SK-N-SH treated with all-trans-retinoic acid at 6 μM for 48 hours (cell line): ENCODE results near the gene CRCP.

Experiments used
- ATAC-seq: fragments of 200-7000 bp; cut with Tn5 transposase; 3 replicates; pipeline ENCODE4 v1.9.1; 2020; ENCODE audit warnings: mild to moderate bottlenecking, moderate library complexity
- ARNTL ChIP-seq: fragments of 450-650 bp; formaldehyde crosslinking; IDR thresholded peaks from 2 replicates; pipeline ENCODE4 v1.5.0; 2020; ENCODE audit warnings: low read depth, mild to moderate bottlenecking, moderate library complexity, borderline replicate concordance
- BACH2 ChIP-seq: fragments of 250-450 bp; sonication (Bioruptor Pico); IDR thresholded peaks from 2 replicates; pipeline ENCODE4 v1.9.0; 2021; ENCODE audit warnings: mild to moderate bottlenecking, borderline replicate concordance
- CREB5 ChIP-seq: fragments of 250-450 bp; sonication (Bioruptor Pico); IDR thresholded peaks from 2 replicates; pipeline ENCODE4 v1.5.1; 2020; ENCODE audit warnings: low read depth, mild to moderate bottlenecking, moderate library complexity
- CSDC2 ChIP-seq: fragments of 250-450 bp; sonication (Bioruptor Pico); IDR thresholded peaks from 2 replicates; pipeline ENCODE4 v1.5.0; 2020; ENCODE audit warnings: mild to moderate bottlenecking, moderate library complexity
- ESRRG ChIP-seq: fragments of 250-450 bp; sonication (Bioruptor Pico); IDR thresholded peaks from 2 replicates; pipeline ENCODE4 v1.6.1; 2021; ENCODE audit warnings: mild to moderate bottlenecking
- GLIS3 ChIP-seq: fragments of 250-450 bp; sonication (Bioruptor Pico); IDR thresholded peaks from 2 replicates; pipeline ENCODE4 v1.5.0; 2020; ENCODE audit warnings: mild to moderate bottlenecking, moderate library complexity
- ISL1 ChIP-seq: fragments of 250-450 bp; sonication (Bioruptor Pico); IDR thresholded peaks from 2 replicates; pipeline ENCODE4 v2.1.2; 2022; ENCODE audit warnings: mild to moderate bottlenecking, moderate library complexity
- OSR1 ChIP-seq: fragments of 250-450 bp; sonication (Bioruptor Pico); IDR thresholded peaks from 2 replicates; pipeline ENCODE4 v1.8.0; 2022; ENCODE audit warnings: moderate library complexity, mild to moderate bottlenecking, inconsistent platforms
- PATZ1 ChIP-seq: fragments of 250-450 bp; sonication (Bioruptor Pico); IDR thresholded peaks from 2 replicates; pipeline ENCODE4 v1.8.0; 2020; ENCODE audit warnings: mild to moderate bottlenecking, moderate library complexity, borderline replicate concordance
- POU6F1 ChIP-seq: fragments of 250-450 bp; sonication (Bioruptor Pico); IDR thresholded peaks from 2 replicates; pipeline ENCODE4 v1.8.0; 2021; ENCODE audit warnings: low read depth, mild to moderate bottlenecking, moderate library complexity, borderline replicate concordance
- PPARA ChIP-seq: fragments of 250-450 bp; sonication (Bioruptor Pico); IDR thresholded peaks from 2 replicates; pipeline ENCODE4 v1.5.0; 2020; ENCODE audit warnings: mild to moderate bottlenecking, borderline replicate concordance
- RARB ChIP-seq: fragments of 250-450 bp; sonication (Bioruptor Pico); IDR thresholded peaks from 2 replicates; pipeline ENCODE4 v1.8.0; 2021; ENCODE audit warnings: mild to moderate bottlenecking, moderate library complexity
- SNAI2 ChIP-seq: fragments of 250-450 bp; sonication (Bioruptor Pico); IDR thresholded peaks from 2 replicates; pipeline ENCODE4 v1.5.0; 2020; ENCODE audit warnings: mild to moderate bottlenecking, moderate library complexity
- TCF4 ChIP-seq: fragments of 250-450 bp; sonication (Bioruptor Pico); IDR thresholded peaks from 2 replicates; pipeline ENCODE4 v1.8.0; 2021; ENCODE audit warnings: mild to moderate bottlenecking, moderate library complexity, borderline replicate concordance
- TOX ChIP-seq: fragments of 250-450 bp; sonication (Bioruptor Pico); IDR thresholded peaks from 2 replicates; pipeline ENCODE4 v1.8.0; 2021; ENCODE audit warnings: mild to moderate bottlenecking, moderate library complexity, borderline replicate concordance
- TSHZ2 ChIP-seq: fragments of 250-450 bp; sonication (Bioruptor Pico); IDR thresholded peaks from 2 replicates; pipeline ENCODE4 v1.5.0; 2020; ENCODE audit warnings: mild to moderate bottlenecking, moderate library complexity
- ZC3H10 ChIP-seq: fragments of 250-450 bp; sonication (Bioruptor Pico); IDR thresholded peaks from 2 replicates; pipeline ENCODE4 v1.5.1; 2021; ENCODE audit warnings: mild to moderate bottlenecking, moderate library complexity
- ZFP3 ChIP-seq: fragments of 250-450 bp; sonication (Bioruptor Pico); IDR thresholded peaks from 2 replicates; pipeline ENCODE4 v1.5.0; 2020; ENCODE audit warnings: mild to moderate bottlenecking, moderate library complexity
- ZFP30 ChIP-seq: fragments of 450-650 bp; formaldehyde crosslinking; IDR thresholded peaks from 2 replicates; pipeline ENCODE4 v1.5.0; 2022; ENCODE audit warnings: mild to moderate bottlenecking, moderate library complexity
- ZNF565 ChIP-seq: fragments of 450-650 bp; formaldehyde crosslinking; conservative IDR thresholded peaks from 2 replicates; pipeline ENCODE4 v1.5.0; 2020; ENCODE audit warnings: low read depth, mild to moderate bottlenecking, moderate library complexity
- ZNF70 ChIP-seq: fragments of 450-650 bp; formaldehyde crosslinking; IDR thresholded peaks from 2 replicates; pipeline ENCODE4 v1.5.0; 2020; ENCODE audit warnings: mild to moderate bottlenecking, moderate library complexity
- ZNF8 ChIP-seq: fragments of 450-650 bp; formaldehyde crosslinking; IDR thresholded peaks from 2 replicates; pipeline ENCODE4 v1.5.0; 2020; ENCODE audit warnings: mild to moderate bottlenecking, moderate library complexity

CRCP gene

GRCh38 chr7:66095010-66095409 is 19.6 kb upstream of the CRCP start:
- no peak for TF ChIP-seq TCF4 (CRISPR knock-in tag)
- no peak for TF ChIP-seq TSHZ2
- no peak for TF ChIP-seq PATZ1 (CRISPR knock-in tag)
- no peak for TF ChIP-seq CSDC2 (CRISPR knock-in tag)
- no peak for TF ChIP-seq BACH2
- no peak for TF ChIP-seq POU6F1 (CRISPR knock-in tag)
- no peak for TF ChIP-seq CREB5
- TF ChIP-seq ISL1 (CRISPR knock-in tag) = no peak
- no peak for TF ChIP-seq ARNTL (CRISPR knock-in tag)
- no peak for TF ChIP-seq ZFP30
- no peak for TF ChIP-seq ZC3H10
- no peak for TF ChIP-seq SNAI2
- TF ChIP-seq ESRRG (CRISPR knock-in tag) = no peak
- TF ChIP-seq ZNF70 = no peak
- TF ChIP-seq ZFP3 (CRISPR knock-in tag) = no peak
- no peak for TF ChIP-seq ZNF8 (CRISPR knock-in tag)
- no peak for TF ChIP-seq TOX (CRISPR knock-in tag)
- no peak for ATAC-seq

- TF ChIP-seq SNAI2 = no peak
- no peak for TF ChIP-seq PATZ1 (CRISPR knock-in tag)
- no peak for TF ChIP-seq TCF4 (CRISPR knock-in tag)
- no peak for TF ChIP-seq ZFP3 (CRISPR knock-in tag)
- no peak for TF ChIP-seq ZFP30
- TF ChIP-seq OSR1 (CRISPR knock-in tag) = no peak
- TF ChIP-seq ARNTL (CRISPR knock-in tag) = no peak
- TF ChIP-seq CREB5 = no peak
- TF ChIP-seq POU6F1 (CRISPR knock-in tag) = no peak
- no peak for TF ChIP-seq ZC3H10
- TF ChIP-seq ZNF8 (CRISPR knock-in tag) = no peak
- TF ChIP-seq GLIS3 (CRISPR knock-in tag) = no peak
- TF ChIP-seq ZNF565 (CRISPR knock-in tag) = no peak
- no peak for TF ChIP-seq RARB
- TF ChIP-seq BACH2 = no peak
- no peak for TF ChIP-seq ISL1 (CRISPR knock-in tag)
- no peak for TF ChIP-seq PPARA
- TF ChIP-seq ZNF70 = no peak
- no peak for TF ChIP-seq TOX (CRISPR knock-in tag)
- TF ChIP-seq CSDC2 (CRISPR knock-in tag) = no peak
- ATAC-seq = no peak
Measured at GRCh38 chr7:66099232-66099550, 15.5 kb upstream of the CRCP start.
